Activated T-cell treated with anti-CD3 and anti-CD28 coated beads for 24 hours (primary cell): Measurements from ENCODE around the gene LGALS13.
"Not testable (repeated sequence)": the region's sequence is repeated elsewhere in the genome, so short reads cannot be mapped to it uniquely, and the experiment has no call there.

Experiments used
- DNase-seq: peaks from one replicate; pipeline ENCODE4 v3.0.0-alpha.2; 2020; ENCODE audit warnings: low read depth

Gene LGALS13

DNA sequence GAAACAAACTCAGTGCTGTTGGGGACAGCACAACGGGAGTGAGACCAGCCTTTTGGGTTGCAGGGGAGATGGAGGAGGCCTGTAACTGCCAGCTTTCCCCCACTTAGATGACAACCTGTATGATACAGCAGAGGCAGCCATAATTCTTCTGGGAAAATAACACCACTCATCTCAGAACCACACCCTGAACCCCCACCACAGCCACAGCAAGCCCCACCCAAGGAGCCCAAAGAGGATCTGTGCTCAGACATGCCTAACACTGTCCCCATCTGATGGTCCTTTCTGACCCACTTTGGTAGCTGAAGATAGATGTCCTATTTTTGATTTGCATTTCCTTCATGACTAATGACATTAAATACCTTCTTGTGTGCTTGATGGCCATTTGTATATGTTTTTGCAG is 15.4 kb downstream of the LGALS13 start:
- no peak for DNase-seq

DNA sequence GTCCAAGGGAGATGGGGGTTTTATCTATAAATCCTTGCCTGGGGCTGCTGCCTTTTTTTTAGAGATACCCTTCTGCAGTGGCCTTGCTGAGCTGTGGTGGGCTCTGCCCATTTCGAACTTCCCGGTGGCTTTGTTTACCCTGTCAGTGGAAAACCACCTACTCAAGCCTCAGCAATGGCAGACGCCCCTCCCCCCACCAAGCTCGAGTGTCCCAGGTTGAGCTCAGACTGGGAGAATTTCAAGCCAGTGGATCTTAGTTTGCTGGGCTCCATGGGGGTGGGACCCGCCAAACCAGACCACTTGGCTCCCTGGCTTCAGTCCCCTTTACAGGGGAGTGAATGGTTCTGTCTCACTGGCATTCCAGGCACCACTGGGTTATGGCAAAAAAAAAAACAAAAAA is 21.6 kb downstream of the LGALS13 start:
- DNase-seq: no peak

DNA sequence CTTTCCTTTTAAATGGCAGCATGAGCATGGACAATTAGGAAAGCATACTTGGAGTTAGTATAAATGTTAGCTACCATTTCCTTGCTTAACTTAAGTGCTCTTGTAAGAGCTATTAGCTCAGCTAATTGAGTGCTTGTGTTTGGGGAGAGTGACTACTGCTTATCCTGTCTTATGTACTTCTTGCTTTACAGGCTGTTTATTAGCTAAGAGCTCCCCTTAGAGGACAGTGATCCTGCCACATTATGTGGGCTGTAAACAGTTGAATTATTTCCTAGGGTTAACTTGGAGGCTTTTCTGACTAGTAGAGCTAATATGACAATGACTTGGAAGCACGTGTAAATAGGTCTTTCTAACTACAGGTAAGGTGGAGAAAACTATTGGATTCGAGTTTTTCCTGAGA is 25.3 kb downstream of the LGALS13 start:
- DNase-seq: not testable (repeated sequence)

DNA sequence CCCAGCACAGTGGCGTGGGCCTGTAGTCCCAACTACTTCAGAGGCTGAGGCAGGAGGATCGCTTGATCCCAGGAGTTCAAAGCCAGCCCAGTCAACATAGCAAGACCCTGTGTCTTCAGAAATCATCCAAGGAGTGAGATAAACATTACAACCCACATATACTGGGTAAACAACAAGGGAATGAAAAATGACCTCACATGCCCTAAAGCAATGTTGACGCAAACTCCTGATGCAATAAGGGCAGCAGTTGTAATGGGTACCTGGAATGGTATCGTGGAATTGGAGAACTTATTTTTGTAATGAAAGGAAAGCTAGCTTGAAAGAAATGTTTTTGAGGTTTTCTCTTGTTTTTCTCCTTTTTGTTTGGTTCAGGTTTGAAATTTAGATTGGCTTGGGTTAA is 28.9 kb downstream of the LGALS13 start:
- no peak for DNase-seq

DNA sequence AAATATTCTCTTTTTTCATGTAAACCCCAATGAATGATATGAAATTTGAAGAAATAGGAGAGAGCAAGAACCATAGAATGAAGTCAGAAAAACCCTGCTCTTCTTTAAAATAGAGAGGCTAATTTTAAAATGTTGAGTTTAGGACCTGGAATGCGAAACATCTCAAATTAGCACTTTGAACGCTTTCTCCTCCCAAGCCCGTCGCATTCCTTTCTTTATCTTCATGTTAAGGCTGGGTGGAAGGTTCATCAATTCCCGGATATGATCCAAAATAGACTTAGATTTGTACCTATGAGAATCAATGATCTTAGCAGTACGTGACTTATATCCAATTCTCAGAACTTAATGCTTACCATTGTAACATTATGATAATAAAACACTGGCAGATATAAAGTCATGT is 29.3 kb downstream of the LGALS13 start:
- no peak for DNase-seq

DNA sequence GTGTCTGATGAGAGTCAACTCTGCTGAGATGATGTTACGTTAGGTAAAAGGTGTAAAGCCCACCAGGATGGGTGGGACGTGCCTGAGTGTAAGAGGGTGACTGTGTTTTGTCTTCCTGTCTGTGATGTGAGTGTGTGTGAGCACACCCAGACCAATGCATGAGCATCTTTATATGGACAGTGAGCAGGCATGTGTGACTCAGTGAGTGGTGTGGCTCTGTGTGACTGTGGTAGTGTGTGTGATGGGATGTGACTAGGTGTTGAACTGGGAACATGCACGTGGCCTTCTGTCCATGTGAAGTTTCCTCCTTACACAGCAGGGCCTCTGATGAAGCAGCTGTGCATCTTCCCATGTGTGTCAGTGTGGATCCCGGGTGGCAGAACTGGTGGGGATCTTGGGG is 35.6 kb downstream of the LGALS13 start:
- DNase-seq: no peak

DNA sequence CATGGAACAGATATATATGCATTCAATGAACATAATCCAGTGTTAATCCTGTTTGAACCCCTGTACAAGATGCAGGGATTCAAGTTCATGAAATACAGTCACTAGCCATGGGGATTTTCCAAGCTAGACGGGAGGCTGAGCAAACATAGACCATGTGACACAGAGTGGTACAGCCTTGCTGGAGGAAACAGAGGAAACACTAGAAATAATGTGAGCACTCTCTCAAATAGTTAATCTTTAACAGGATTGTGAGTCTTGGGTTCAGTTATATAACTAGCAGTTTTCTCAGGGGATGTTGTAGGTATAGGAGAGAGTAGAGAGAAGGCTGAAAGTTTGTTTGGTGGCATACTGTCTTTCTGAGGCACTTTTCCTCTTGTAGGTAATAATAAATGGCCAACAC is 39.4 kb downstream of the LGALS13 start:
- no peak for DNase-seq

DNA sequence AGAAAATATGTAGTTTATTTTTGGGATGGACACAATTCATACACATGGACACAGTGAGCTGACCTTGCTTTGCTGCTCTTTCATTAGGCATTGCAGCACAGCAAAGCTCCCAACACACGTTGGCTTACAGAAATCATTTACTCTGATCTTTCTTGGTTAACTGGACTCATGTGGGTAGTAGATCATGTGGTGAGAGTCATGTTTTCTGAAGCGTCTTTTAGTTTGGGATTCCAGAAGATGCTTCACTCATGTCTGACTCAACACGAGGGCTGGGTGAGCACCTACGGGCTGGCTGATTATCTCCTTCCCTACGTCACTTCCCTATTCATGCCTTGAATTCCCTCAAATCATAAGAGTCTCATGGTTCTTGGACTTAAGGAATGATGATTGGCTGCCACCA is 41.3 kb downstream of the LGALS13 start:
- no peak for DNase-seq

DNA sequence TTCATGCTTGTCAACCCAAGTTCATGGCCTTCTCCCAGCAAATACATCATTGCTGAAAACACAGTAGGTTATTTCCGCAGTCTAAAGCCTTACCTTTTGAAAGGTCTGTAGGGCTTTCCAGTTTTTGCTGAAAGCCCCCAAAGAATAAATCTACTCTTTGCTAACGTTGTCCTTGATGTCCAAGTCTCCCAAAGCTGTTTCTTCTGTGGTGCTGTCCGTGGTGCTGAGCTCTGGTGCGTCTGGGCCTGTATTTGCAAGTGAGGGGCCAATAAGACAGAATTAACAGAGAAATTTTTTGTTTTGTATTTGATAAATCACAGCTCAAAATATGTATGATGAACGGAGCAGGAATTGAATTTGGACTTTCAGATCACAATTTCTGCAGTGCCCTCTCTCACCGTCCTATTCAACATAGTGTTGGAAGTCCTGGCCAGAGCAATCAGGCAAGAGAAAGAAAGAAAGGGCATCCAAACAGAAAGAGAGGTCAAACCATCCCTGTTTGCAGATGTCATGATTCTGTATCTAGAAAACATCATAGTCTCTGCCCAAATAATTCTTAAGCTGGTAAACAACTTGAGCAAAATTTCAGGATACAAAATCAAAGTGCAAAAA is 43.6 kb downstream of the LGALS13 start:
- no peak for DNase-seq

DNA sequence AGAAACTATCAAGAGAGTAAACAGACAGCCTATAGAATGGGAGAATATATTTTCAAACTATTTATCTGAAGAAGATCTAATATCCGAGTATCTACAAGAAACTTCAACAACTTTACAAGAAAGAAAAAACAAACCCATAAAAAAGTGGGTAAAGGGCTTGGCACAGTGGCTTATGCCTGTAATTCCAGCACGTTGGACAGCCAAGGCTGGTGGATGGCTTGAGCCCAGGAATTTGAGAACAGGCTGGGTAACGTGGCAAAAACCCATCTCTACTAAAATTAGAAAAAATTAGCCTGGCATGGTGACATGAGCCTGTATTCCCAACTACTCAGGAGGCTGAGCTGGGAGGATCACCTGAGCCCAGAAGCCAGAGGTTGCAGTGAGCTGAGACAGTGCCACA is 45.6 kb downstream of the LGALS13 start:
- DNase-seq: no peak

DNA sequence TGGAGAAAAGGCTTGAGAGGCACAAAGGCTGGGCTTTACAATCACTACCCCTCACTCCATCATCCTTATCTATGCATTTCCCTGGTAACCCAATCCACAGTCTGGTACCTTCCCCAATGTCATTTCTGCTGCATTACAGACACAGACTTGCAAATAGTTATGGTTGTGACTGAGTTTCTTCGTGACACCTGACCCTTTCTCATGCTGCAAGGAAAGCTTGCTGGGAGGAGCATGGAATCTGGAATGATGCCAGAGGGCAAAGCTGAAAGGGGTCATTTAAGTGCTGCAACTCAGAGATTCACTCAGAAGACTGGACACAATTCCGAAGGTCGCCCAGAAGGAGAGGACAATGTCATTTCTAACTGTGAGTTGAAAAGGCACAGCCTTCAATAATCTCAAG is 53.3 kb downstream of the LGALS13 start, which contains the start of gene LGALS16:
LGALS16 (plus strand) TSS at position 301 of the 400 bp plus-strand sequence; CDS start at position 350, 49 bp downstream.
- DNase-seq: no peak
